BE2C (cell line): ENCODE results near the gene OR14A16.

Experiments used
- DNase-seq: peaks from one replicate; pipeline ENCODE4 v3.0.0-alpha.2; 2020
- H3K27me3 ChIP-seq: fragments of 250-450 bp; sonication (Bioruptor Pico); 2 replicates; pipeline ENCODE4 v1.5.1; 2020; ENCODE audit warnings: mild to moderate bottlenecking
- H3K36me3 ChIP-seq: fragments of 250-450 bp; sonication (Bioruptor Pico); 2 replicates; pipeline ENCODE4 v1.5.1; 2020; ENCODE audit warnings: mild to moderate bottlenecking
- H3K4me1 ChIP-seq: fragments of 250-450 bp; sonication (Bioruptor Pico); 2 replicates; pipeline ENCODE4 v1.5.1; 2020
- H3K4me3 ChIP-seq: 2 replicates; pipeline ENCODE4 v1.5.1; 2011; ENCODE audit warnings: low read depth, low read length
- H3K9me3 ChIP-seq: fragments of 250-450 bp; sonication (Bioruptor Pico); 2 replicates; pipeline ENCODE4 v1.5.1; 2020
- CTCF ChIP-seq: IDR thresholded peaks from 2 replicates; pipeline ENCODE4 v1.5.1; 2012; ENCODE audit warnings: mild to moderate bottlenecking, low read depth, low read length

OR14A16 gene

GRCh38 chr1:247825362-247825761, 1.4 kb upstream of the OR14A16 start:
- no peaks in the 10 kb centered on the region for H3K27me3 ChIP-seq
- no peak for DNase-seq
- H3K4me1 ChIP-seq: no peaks in the 10 kb centered on the region
- no peaks in the 10 kb centered on the region for H3K36me3 ChIP-seq
- no peak for TF ChIP-seq CTCF
- H3K9me3 ChIP-seq: no peaks in the 10 kb centered on the region
- H3K4me3 ChIP-seq: no peak overlapping the region

GRCh38 chr1:247822060-247822459, 1.9 kb downstream of the OR14A16 start:
- DNase-seq: no peak
- Histone ChIP-seq H3K27me3 (no peaks in the 10 kb centered on the region), H3K4me1 (no peaks in the 10 kb centered on the region), H3K9me3 (no peaks in the 10 kb centered on the region), H3K4me3 (no peak overlapping the region), H3K36me3 (no peaks in the 10 kb centered on the region)
- TF ChIP-seq CTCF: no peak

GRCh38 chr1:247812637-247813036, 11.3 kb downstream of the OR14A16 start:
- no peaks in the 10 kb centered on the region for H3K9me3 ChIP-seq
- H3K4me1 ChIP-seq: no peaks in the 10 kb centered on the region
- DNase-seq: no peak
- no peaks in the 10 kb centered on the region for H3K36me3 ChIP-seq
- H3K27me3 ChIP-seq: no peaks in the 10 kb centered on the region
- TF ChIP-seq CTCF: no peak
- H3K4me3 ChIP-seq: no peak overlapping the region

- Histone ChIP-seq H3K27me3 (no peaks in the 10 kb centered on the region), H3K4me1 (no peaks in the 10 kb centered on the region), H3K4me3 (no peak overlapping the region), H3K9me3 (no peaks in the 10 kb centered on the region), H3K36me3 (no peaks in the 10 kb centered on the region)
- no peak for TF ChIP-seq CTCF
- DNase-seq: no peak
Measured at GRCh38 chr1:247797518-247797917, 26.4 kb downstream of the OR14A16 start.

- Histone ChIP-seq H3K4me1 (no peaks in the 10 kb centered on the region), H3K9me3 (no peaks in the 10 kb centered on the region), H3K4me3 (no peak overlapping the region), H3K36me3 (no peaks in the 10 kb centered on the region), H3K27me3 (no peaks in the 10 kb centered on the region)
- DNase-seq: no peak
- no peak for TF ChIP-seq CTCF
Measured at GRCh38 chr1:247769603-247770002, 54.3 kb downstream of the OR14A16 start.
